Measurements from ENCODE around the gene CBS.
"Not testable (repeated sequence)": the region's sequence is repeated elsewhere in the genome, so short reads cannot be mapped to it uniquely, and the experiment has no call there.

DNA sequence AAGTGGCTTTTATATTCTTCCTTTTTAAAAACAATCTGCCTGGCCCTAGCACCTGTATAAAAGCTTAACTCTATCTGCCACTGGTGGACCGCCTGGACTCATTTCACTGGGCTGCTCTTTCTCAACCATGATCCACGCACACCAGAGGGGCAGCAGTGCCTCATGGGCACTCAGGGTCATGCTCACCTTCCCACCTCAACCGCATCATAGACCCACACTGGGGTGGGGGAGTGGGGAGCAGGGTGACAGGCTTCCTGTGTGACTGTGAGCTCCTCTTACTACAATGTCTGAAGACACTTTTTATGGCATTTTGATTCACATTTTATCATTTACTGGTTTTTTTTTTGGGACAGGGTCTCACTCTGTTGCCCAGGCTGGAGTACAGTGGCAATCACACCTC, 15.3 kb upstream of the CBS start:
- TF ChIP-seq, protein P1, sequence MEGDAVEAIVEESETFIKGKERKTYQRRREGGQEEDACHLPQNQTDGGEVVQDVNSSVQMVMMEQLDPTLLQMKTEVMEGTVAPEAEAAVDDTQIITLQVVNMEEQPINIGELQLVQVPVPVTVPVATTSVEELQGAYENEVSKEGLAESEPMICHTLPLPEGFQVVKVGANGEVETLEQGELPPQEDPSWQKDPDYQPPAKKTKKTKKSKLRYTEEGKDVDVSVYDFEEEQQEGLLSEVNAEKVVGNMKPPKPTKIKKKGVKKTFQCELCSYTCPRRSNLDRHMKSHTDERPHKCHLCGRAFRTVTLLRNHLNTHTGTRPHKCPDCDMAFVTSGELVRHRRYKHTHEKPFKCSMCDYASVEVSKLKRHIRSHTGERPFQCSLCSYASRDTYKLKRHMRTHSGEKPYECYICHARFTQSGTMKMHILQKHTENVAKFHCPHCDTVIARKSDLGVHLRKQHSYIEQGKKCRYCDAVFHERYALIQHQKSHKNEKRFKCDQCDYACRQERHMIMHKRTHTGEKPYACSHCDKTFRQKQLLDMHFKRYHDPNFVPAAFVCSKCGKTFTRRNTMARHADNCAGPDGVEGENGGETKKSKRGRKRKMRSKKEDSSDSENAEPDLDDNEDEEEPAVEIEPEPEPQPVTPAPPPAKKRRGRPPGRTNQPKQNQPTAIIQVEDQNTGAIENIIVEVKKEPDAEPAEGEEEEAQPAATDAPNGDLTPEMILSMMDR (IDR thresholded peaks at IDR 0.05): not testable (repeated sequence)
- not testable (repeated sequence) for TF ChIP-seq POLR2A (IDR thresholded peaks at IDR 0.05)

Data from sigmoid colon (tissue), 3 donors.